HepG2 (cell line): Measurements from ENCODE around the gene SOWAHB. TPM values are rescaled to one million over a fixed set of nuclear protein-coding genes. Genes with fewer than 3 reads are reported as not detected.

Experiments used
- ATAC-seq: fragments of 200-7000 bp; cut with Tn5 transposase; 3 replicates; pipeline ENCODE4 v1.9.1; 2020; ENCODE audit warnings: mild to moderate bottlenecking, moderate library complexity
- BruUV-seq: library from RNA; stranded (reverse); fragments of 400-500 nt; replicated peaks from 2 replicates; lab custom pipeline; 2021; lab: Mats Ljungman, UMichigan
- CTCF ChIA-PET: fragments of 300-600 bp; formaldehyde crosslinking; extraction: SDS; loops from one replicate; lab custom pipeline; 2021; ENCODE audit warnings: low total read pairs, inconsistent platforms, low intra/inter-chr PET ratio; lab: Yijun Ruan, JAX
- POLR2A ChIA-PET: fragments of 350-600 bp; sonication (Branson Sonifier 250); formaldehyde crosslinking; loops from one replicate; lab custom pipeline; 2020; ENCODE audit warnings: antibody characterized with exemption, inconsistent platforms; lab: Yijun Ruan, JAX
- DNase-seq: peaks from one replicate; pipeline ENCODE4 v3.0.0-alpha.2; 2015; ENCODE audit warnings: low spot score
- FAIRE-seq: peaks from 3 replicates; lab custom pipeline; 2011; peaks lifted over from hg19 to GRCh38; lab: Jason Lieb, UNC
- H2AFZ ChIP-seq: one replicate; pipeline ENCODE4 v1.6.1; 2011; ENCODE audit warnings: low read length, inconsistent platforms
- H3K27ac ChIP-seq: fragments of 300-600 bp; 3 replicates; pipeline ENCODE4 v1.8.0; 2011; ENCODE audit warnings: mixed run types, mild to moderate bottlenecking, mixed read lengths, low read length, inconsistent platforms; ENCODE audit not compliant: insufficient read depth; ENCODE audit errors: extremely low read length
- H3K27me3 ChIP-seq, 2 experiments: fragments of 200-600 bp in 1 of 2; 2 replicates in 1 of 2; 3 replicates in 1 of 2; pipeline versions ENCODE4 v1.6.0 to v1.8.0; 2011; ENCODE audit warnings: low read length in 2 of 2, mild to moderate bottlenecking in 2 of 2, moderate library complexity in 2 of 2, inconsistent platforms in 1 of 2; ENCODE audit not compliant: insufficient read depth in 2 of 2, control insufficient read depth in 1 of 2
- H3K36me3 ChIP-seq, 2 experiments: fragments of 200-600 bp in 1 of 2; replicated peaks in 1 of 2; 2 replicates in 1 of 2; 3 replicates in 1 of 2; pipeline versions ENCODE4 v1.5.1 to v1.8.0; 2011; ENCODE audit warnings: low read length in 2 of 2, inconsistent platforms in 1 of 2; ENCODE audit not compliant: insufficient read depth in 2 of 2, control insufficient read depth in 1 of 2
- H3K4me1 ChIP-seq: 2 replicates; pipeline ENCODE4 v1.5.1; 2012; ENCODE audit warnings: low read length, inconsistent platforms; ENCODE audit not compliant: insufficient read depth
- H3K4me2 ChIP-seq: 2 replicates; pipeline ENCODE4 v1.6.0; 2011; ENCODE audit warnings: low read depth, low read length, inconsistent platforms
- H3K4me3 ChIP-seq, 3 experiments: fragments of 200-600 bp in 1 of 3; sonication (generic), shearing (Covaris generic) in 1 of 3; replicated peaks in 1 of 3; 2 replicates each; pipeline ENCODE4 v1.5.1; 2011 to 2016; ENCODE audit warnings: low read length in 3 of 3, inconsistent platforms in 2 of 3, low read depth in 2 of 3, mild to moderate bottlenecking in 2 of 3, control low read depth in 1 of 3, mixed read lengths in 1 of 3; ENCODE audit not compliant: insufficient read depth in 1 of 3
- H3K79me2 ChIP-seq: one replicate; pipeline ENCODE4 v1.6.1; 2011; ENCODE audit warnings: low read length, inconsistent platforms; ENCODE audit not compliant: insufficient read depth
- H3K9ac ChIP-seq: 2 replicates; pipeline ENCODE4 v1.6.0; 2011; ENCODE audit warnings: mild to moderate bottlenecking, low read depth, low read length, inconsistent platforms; ENCODE audit not compliant: insufficient read depth
- H3K9me3 ChIP-seq: 2 replicates; pipeline ENCODE4 v1.5.1; 2012; ENCODE audit warnings: mild to moderate bottlenecking, low read length
- H4K20me1 ChIP-seq: 2 replicates; pipeline ENCODE4 v1.6.0; 2011; ENCODE audit warnings: inconsistent platforms, mild to moderate bottlenecking, low read length, moderate library complexity; ENCODE audit not compliant: insufficient read depth
- FOXP1 ChIP-seq, 2 experiments: fragments of 450-650 bp in 1 of 2; IDR thresholded peaks; 2 replicates each; pipeline ENCODE4 v1.6.1; 2017 to 2018; ENCODE audit warnings: antibody characterized with exemption in 1 of 2
- GMEB2 ChIP-seq: IDR thresholded peaks from 2 replicates; pipeline ENCODE4 v1.6.1; 2016; ENCODE audit warnings: missing biosample characterization, missing genetic modification reagents, low read depth
- MAFF ChIP-seq: IDR thresholded peaks from 2 replicates; pipeline ENCODE4 v1.6.1; 2011; ENCODE audit warnings: low read depth, low read length, improper control_type of control experiment
- MNT ChIP-seq: fragments of 450-650 bp; IDR thresholded peaks from 2 replicates; pipeline ENCODE4 v1.6.1; 2016
- NCOA2 ChIP-seq: sonication (generic); formaldehyde crosslinking; IDR thresholded peaks from 2 replicates; pipeline ENCODE4 v1.8.0; 2022; ENCODE audit warnings: inconsistent platforms
- NFKBIZ ChIP-seq: IDR thresholded peaks from 2 replicates; pipeline ENCODE4 v1.6.1; 2018; ENCODE audit warnings: missing genetic modification reagents, missing compliant biosample characterization
- SNAI1 ChIP-seq: sonication (generic); formaldehyde crosslinking; IDR thresholded peaks from 2 replicates; pipeline ENCODE4 v1.5.0; 2020; ENCODE audit warnings: mild to moderate bottlenecking, missing genetic modification reagents, borderline replicate concordance
- SNAPC4 ChIP-seq: sonication (generic); formaldehyde crosslinking; IDR thresholded peaks from 2 replicates; pipeline ENCODE4 v1.4.0; 2020; ENCODE audit warnings: mild to moderate bottlenecking, missing genetic modification reagents
- SNAPC5 ChIP-seq: sonication (generic); formaldehyde crosslinking; IDR thresholded peaks from 2 replicates; pipeline ENCODE4 v1.8.1; 2023; ENCODE audit warnings: mild to moderate bottlenecking, missing genetic modification reagents, borderline replicate concordance
- SP1 ChIP-seq, 2 experiments: fragments of 450-650 bp in 1 of 2; sonication (generic) in 1 of 2; formaldehyde crosslinking in 1 of 2; IDR thresholded peaks; 2 replicates each; pipeline versions ENCODE4 v1.4.0 to v1.6.1; 2016 to 2020; ENCODE audit warnings: missing genetic modification reagents in 1 of 2
- U2AF2 ChIP-seq: fragments of 200-400 bp; formaldehyde crosslinking; IDR thresholded peaks from 2 replicates; pipeline ENCODE4 v1.6.1; 2017; ENCODE audit warnings: low read depth, mild to moderate bottlenecking, low read length
- ZC3H13 ChIP-seq: sonication (generic); formaldehyde crosslinking; IDR thresholded peaks from 2 replicates; pipeline ENCODE4 v1.8.1; 2023; ENCODE audit warnings: mild to moderate bottlenecking, missing genetic modification reagents, moderate library complexity
- ZFP36 ChIP-seq: fragments of 150-350 bp; IDR thresholded peaks from 2 replicates; pipeline ENCODE4 v1.6.1; 2018; ENCODE audit warnings: borderline replicate concordance, low read length, low read depth; ENCODE audit not compliant: partially characterized antibody
- ZNF225 ChIP-seq: sonication (generic); formaldehyde crosslinking; IDR thresholded peaks from 2 replicates; pipeline ENCODE4 v1.4.0; 2020; ENCODE audit warnings: mild to moderate bottlenecking, missing genetic modification reagents
- ZNF292 ChIP-seq: sonication (generic); formaldehyde crosslinking; IDR thresholded peaks from 2 replicates; pipeline ENCODE4 v1.8.1; 2022; ENCODE audit warnings: mild to moderate bottlenecking, low read depth, missing genetic modification reagents, borderline replicate concordance
- WGBS: methylation state at CpG from one replicate; pipeline ENCODE4 v1.1.6; 2017; ENCODE audit warnings: low lambda C conversion rate; 5-methylcytosine and 5-hydroxymethylcytosine counted together
- in situ Hi-C: cut with HindIII; loops from 2 replicates; pipeline ENCODE4 v1.10.0; 2017; ENCODE audit warnings: low pct_unique_long_range_greater_than_20kb; ENCODE audit not compliant: extremely low pct_ligation_motif_present
- intact Hi-C: fragments of 100-400 bp; cut with micrococcal nuclease; formaldehyde crosslinking; loops from one replicate; pipeline ENCODE4 v1.10.0; 2022; ENCODE audit not compliant: unreplicated experiment
- polyA plus RNA-seq, 8 experiments: library from polyadenylated mRNA; depleted of rRNA in 3 of 8; stranded (reverse) in 7 of 8; unstranded in 1 of 8; fragments of >200 nt; fragmentation: Illumina TruSeq in 4 of 8; extraction: Trizol in 4 of 8; gene quantifications; 2 replicates each; pipeline versions ENCODE4 v1.2.1 to v1.2.3, GENCODE V29; 2011 to 2016; ENCODE audit warnings: low read depth in 4 of 8, missing spikeins in 1 of 8, mixed read lengths in 1 of 8; ENCODE audit not compliant: insufficient read depth in 1 of 8
- total RNA-seq, 5 experiments: library from RNA; depleted of rRNA; stranded (reverse); fragments of >200 nt; fragmentation: Illumina TruSeq; extraction: Trizol; gene quantifications; 2 replicates each; pipeline ENCODE4 v1.2.3, GENCODE V29; 2016; ENCODE audit warnings: low read depth in 1 of 5

SOWAHB gene
- total and polyA plus RNA-seq, 2 of the 13 experiments (the other 11 are each of a cell fraction or from before 2014, with no cell fraction given), result 0.12 to 0.51 TPM

GRCh38 chr4:76858319-76858718 lies 39.6 kb downstream of the SOWAHB start:
- no peaks in the 10 kb centered on the region for H3K9me3 ChIP-seq
- peaks cover 35% of the 10 kb centered on the region for H3K4me1 ChIP-seq
- ATAC-seq (no peak), DNase-seq (no peak), FAIRE-seq (no peak)
- no TSS peak for BruUV-seq
- 0% methylated on average over 1 of the region's 1 CpG for WGBS
- no peak overlapping the region for H3K27ac ChIP-seq
- H3K79me2 ChIP-seq, result no peaks in the 10 kb centered on the region
- intact Hi-C loops (loop anchor here (5.0 kb wide), 1 partner anchor 89 kb away; the partner anchor contains the start of gene SEPTIN11), in situ Hi-C loops (no loop called here)
- H3K9ac ChIP-seq, result no peak overlapping the region
- no peaks in the 10 kb centered on the region for H3K36me3 ChIP-seq
- no peak overlapping the region for H2AFZ ChIP-seq
- ChIA-PET CTCF (no interaction called here), POLR2A (no interaction called here)
- H4K20me1 ChIP-seq, result no peaks in the 10 kb centered on the region
- no peaks in the 10 kb centered on the region for H3K27me3 ChIP-seq
- H3K4me3 ChIP-seq, result no peak overlapping the region
- no peak overlapping the region for H3K4me2 ChIP-seq
- TF ChIP-seq ZC3H13 (CRISPR knock-in tag), result no peak
- no peak for TF ChIP-seq ZFP36
- TF ChIP-seq FOXP1 (IDR thresholded peaks at IDR 0.05), result no peak
- TF ChIP-seq FOXP1 (CRISPR knock-in tag; IDR thresholded peaks at IDR 0.05), result no peak
- TF ChIP-seq NFKBIZ (CRISPR knock-in tag), result no peak
- TF ChIP-seq U2AF2, result no peak
- no peak for TF ChIP-seq ZNF292
- no peak for TF ChIP-seq GMEB2 (CRISPR knock-in tag)
- TF ChIP-seq SP1 (IDR thresholded peaks at IDR 0.05), result no peak
- no peak for TF ChIP-seq SP1 (CRISPR knock-in tag; IDR thresholded peaks at IDR 0.05)
- no peak for TF ChIP-seq SNAPC4
- TF ChIP-seq MNT, result no peak
- TF ChIP-seq NCOA2, result no peak
- no peak for TF ChIP-seq ZNF225 (CRISPR knock-in tag)
- TF ChIP-seq MAFF, result no peak
- TF ChIP-seq SNAI1 (CRISPR knock-in tag), result no peak
- no peak for TF ChIP-seq SNAPC5
